Left ventricle myocardium inferior (tissue), 1 donor: ENCODE results near the gene TCEAL4. TPM values are rescaled to one million over a fixed set of nuclear protein-coding genes. Genes with fewer than 3 reads are reported as not detected.

ENCODE experiments used
- DNase-seq: peaks from one replicate; pipeline ENCODE4 v3.0.0-alpha.2; 2020
- H3K27ac ChIP-seq: fragments of 200-600 bp; replicated peaks from 2 replicates; pipeline ENCODE4 v1.8.0; 2021
- H3K27me3 ChIP-seq: fragments of 200-600 bp; 2 replicates; pipeline ENCODE4 v1.8.0; 2021; ENCODE audit warnings: low read depth
- H3K36me3 ChIP-seq: fragments of 200-600 bp; 2 replicates; pipeline ENCODE4 v1.8.0; 2021
- H3K4me1 ChIP-seq: fragments of 200-600 bp; 2 replicates; pipeline ENCODE4 v1.8.0; 2021
- H3K4me3 ChIP-seq: fragments of 200-600 bp; 2 replicates; pipeline ENCODE4 v1.8.0; 2021; ENCODE audit warnings: mild to moderate bottlenecking, moderate library complexity
- H3K9me3 ChIP-seq: fragments of 200-600 bp; replicated peaks from 2 replicates; pipeline ENCODE4 v1.8.0; 2021
- CTCF ChIP-seq: fragments of 200-600 bp; IDR thresholded peaks from 2 replicates; pipeline ENCODE4 v1.8.0; 2021; ENCODE audit warnings: antibody characterized with exemption, mild to moderate bottlenecking, borderline replicate concordance
- intact Hi-C: fragments of 100-400 bp; cut with micrococcal nuclease; formaldehyde crosslinking; loops from one replicate; pipeline ENCODE4 v1.11.0; 2022
- total RNA-seq: library from RNA; stranded (reverse); fragmentation: NEBNext Ultra II Directional; extraction: Animal tissue kit (Norgen Biotek cat#: 25700); gene quantifications from one replicate; pipeline ENCODE4 v1.2.1, GENCODE V29; 2021
- donor health status: DM: no; HTN: yes; CAD: no; lungs with severe emphysema.

Gene TCEAL4
- total RNA-seq, 1 donor from 2014 or later = 60.4 TPM

DNA sequence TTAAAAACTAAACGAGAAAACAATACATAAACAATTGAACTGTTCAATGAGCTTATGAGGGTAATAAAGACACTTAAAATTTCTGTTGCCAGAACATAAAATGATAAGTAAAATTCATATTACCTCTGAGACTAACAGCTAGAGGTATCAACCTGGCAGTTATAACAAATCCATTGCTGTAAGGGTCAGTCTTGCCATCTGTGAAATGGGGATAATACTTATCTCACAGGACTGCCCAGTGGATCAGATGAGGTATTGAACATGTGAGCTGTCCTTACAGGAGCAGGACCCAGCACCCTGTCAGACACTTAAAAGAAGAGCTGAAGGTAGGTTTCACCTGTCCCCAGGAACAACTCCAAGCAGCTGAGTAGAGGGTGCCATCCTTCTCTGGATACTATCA lies 25.0 kb downstream of the TCEAL4 start:
- no peaks in the 10 kb centered on the region for H3K36me3 ChIP-seq
- H3K9me3 ChIP-seq = no peaks in the 10 kb centered on the region
- intact Hi-C loops = no loop called here
- H3K4me3 ChIP-seq = no peak overlapping the region
- no peak for TF ChIP-seq CTCF
- peaks cover 6% of the 10 kb centered on the region for H3K4me1 ChIP-seq
- no peaks in the 10 kb centered on the region for H3K27me3 ChIP-seq
- no peak overlapping the region for H3K27ac ChIP-seq
- no peak for DNase-seq

GRCh38 chrX:103613362-103613890 lies 28.1 kb downstream of the TCEAL4 start:
- no peak for TF ChIP-seq CTCF
- no peaks in the 10 kb centered on the region for H3K36me3 ChIP-seq
- H3K27me3 ChIP-seq = no peaks in the 10 kb centered on the region
- DNase-seq = no peak
- intact Hi-C loops = no loop called here
- no peak overlapping the region for H3K27ac ChIP-seq
- H3K9me3 ChIP-seq = no peaks in the 10 kb centered on the region
- H3K4me1 ChIP-seq = peaks cover 4% of the 10 kb centered on the region
- H3K4me3 ChIP-seq = no peak overlapping the region

DNA sequence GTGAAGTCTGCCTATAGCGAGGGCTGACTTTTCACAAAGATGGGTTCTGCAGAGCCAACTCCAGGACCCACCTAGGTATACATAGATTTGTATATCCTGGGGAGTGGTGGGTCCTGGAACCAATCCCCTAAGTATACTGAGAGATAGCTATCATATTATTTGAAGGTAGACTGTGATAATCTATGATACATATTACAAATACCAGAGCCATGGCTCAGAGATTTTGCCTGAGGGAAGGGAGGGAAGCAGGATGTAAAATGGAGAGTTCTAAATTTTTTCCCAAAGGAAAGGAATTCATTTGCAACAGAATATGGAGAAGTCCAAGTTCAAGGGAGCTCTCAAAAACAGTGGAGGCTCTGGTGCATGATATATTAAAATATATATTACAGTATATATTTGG lies 29.7 kb downstream of the TCEAL4 start:
- Histone ChIP-seq H3K27me3 (no peaks in the 10 kb centered on the region), H3K36me3 (no peaks in the 10 kb centered on the region), H3K4me1 (no peaks in the 10 kb centered on the region), H3K4me3 (no peak overlapping the region), H3K27ac (no peak overlapping the region), H3K9me3 (no peaks in the 10 kb centered on the region)
- no peak for TF ChIP-seq CTCF
- intact Hi-C loops = no loop called here
- no peak for DNase-seq

GRCh38 chrX:103615781-103616371 lies 30.6 kb downstream of the TCEAL4 start:
- no peaks in the 10 kb centered on the region for H3K27me3 ChIP-seq
- no peak overlapping the region for H3K27ac ChIP-seq
- DNase-seq = no peak
- H3K36me3 ChIP-seq = no peaks in the 10 kb centered on the region
- intact Hi-C loops = no loop called here
- H3K9me3 ChIP-seq = no peaks in the 10 kb centered on the region
- H3K4me1 ChIP-seq = no peaks in the 10 kb centered on the region
- no peak overlapping the region for H3K4me3 ChIP-seq
- no peak for TF ChIP-seq CTCF

DNA sequence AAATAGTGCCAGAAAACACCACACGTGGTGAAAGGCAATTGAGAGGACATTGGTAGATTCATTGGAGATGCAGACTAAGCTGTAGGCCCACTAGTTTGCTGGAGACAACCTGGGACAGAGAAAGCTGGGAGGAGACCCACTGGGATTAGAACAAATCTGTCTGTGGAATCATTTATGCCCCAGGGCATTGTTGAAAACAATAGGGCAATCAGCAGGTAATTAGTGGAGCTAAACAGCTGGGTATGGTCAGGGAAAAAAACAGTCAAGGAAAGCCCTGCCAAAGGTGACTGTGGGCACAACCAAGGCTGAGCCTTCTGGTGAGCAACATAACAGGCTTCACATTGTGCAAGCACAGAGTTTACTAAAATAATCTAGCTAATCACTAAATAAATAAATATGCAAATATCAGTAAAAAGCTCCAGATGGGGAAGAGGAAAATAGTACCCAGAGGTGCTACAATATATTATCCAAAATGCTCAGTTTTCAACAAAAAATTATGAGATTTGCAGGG lies 31.4 kb downstream of the TCEAL4 start:
- no peak for TF ChIP-seq CTCF
- H3K27me3 ChIP-seq = no peaks in the 10 kb centered on the region
- intact Hi-C loops = no loop called here
- no peaks in the 10 kb centered on the region for H3K9me3 ChIP-seq
- H3K27ac ChIP-seq = no peak overlapping the region
- no peak for DNase-seq
- H3K36me3 ChIP-seq = no peaks in the 10 kb centered on the region
- no peaks in the 10 kb centered on the region for H3K4me1 ChIP-seq
- no peak overlapping the region for H3K4me3 ChIP-seq
